HL-60/S4 treated with phorbol 12-myristate 13-acetate at 8.2 ng/mL for 4 days and 3 days (cell line): Measurements from ENCODE around the gene SPON1.
"Not testable (repeated sequence)": the region's sequence is repeated elsewhere in the genome, so short reads cannot be mapped to it uniquely, and the experiment has no call there.

ENCODE experiments used
- in situ Hi-C: fragments of 300-500 bp; cut with MboI; formaldehyde crosslinking; loops from 2 replicates; pipeline ENCODE4 v1.15.0; 2022; ENCODE audit warnings: low sequenced_read_pairs

SPON1 gene

DNA sequence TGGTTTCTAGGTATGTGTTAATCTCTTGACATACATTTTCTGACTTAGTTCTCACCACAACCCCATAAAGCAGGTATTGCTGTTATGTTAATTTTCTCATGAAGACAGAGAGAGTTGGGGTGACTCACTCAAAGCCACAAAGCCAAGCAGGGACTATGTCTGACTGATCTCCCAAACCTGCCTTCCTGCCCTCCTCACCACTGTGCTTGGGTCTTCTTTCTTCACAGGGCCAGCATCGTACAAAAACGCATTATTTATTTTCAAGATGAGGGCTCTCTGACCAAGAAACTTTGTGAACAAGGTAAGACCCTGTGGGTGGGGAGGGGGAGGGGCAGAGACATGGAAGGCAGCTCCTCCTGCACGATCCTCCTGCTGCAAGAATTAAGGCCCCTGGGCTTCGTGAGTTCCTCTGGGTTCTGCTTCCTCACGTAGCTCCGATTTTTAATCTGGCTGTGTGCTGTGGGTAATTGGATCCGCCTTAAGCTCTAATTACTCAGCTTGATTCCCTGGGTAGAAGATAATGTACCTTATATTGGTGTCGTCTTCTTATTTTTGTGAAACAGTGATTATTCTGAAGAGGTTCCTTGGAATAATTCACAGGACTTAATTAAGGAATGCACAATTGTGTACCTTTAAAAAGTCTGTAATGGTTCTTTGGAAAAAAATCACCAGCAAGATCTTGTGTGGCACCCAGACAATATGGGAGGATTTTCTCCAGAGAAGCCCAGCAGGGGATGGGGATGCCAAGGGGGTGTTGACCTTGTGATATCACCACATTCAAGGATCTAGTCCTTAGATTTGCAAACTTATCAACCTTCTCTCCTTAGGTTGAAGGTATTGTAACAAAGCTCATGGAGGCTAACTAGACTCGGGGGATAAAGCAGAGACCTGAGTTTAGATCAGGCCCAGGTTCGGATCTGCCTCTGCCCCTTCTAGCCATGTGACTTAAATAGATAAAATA is 112.9 kb downstream of the SPON1 start:
- in situ Hi-C loops: no loop called here

GRCh38 chr11:14079011-14079410 is 116.5 kb downstream of the SPON1 start:
- in situ Hi-C loops: no loop called here

DNA sequence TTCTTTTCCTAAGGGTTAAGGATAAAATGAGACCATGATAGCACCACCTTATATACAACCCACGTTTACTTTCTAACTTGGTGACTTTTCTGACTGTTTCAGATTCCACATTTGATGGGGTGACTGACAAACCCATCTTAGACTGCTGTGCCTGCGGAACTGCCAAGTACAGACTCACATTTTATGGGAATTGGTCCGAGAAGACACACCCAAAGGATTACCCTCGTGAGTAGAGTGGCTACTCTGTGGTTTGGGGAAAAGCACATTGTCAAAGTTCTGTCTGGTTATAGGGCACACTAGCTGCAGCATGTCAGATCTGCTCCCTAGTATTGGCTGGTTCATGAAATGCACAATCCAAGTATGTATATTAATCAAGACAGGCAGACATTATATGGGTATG is 117.3 kb downstream of the SPON1 start:
- in situ Hi-C loops: no loop called here

GRCh38 chr11:14081581-14082231 is 119.2 kb downstream of the SPON1 start:
- in situ Hi-C loops: no loop called here

DNA sequence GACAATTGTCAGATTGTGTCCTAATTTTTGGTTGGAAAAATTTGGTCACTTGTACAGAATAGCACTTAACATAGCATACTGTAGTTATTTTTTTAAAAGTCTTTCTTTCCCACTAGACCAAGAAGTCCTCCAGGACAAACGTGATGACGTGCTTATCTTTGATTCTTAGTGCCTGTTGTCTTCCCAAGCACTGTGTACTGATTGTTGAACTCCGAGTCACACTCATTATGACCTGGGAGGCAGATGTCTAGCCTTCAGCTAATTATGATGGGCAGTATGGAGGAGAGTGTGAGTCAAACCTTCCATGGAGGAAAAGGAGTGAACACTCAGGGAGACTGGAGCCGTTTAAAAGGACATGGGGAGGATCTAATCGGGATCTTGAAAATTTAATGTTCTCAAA is 119.8 kb downstream of the SPON1 start:
- in situ Hi-C loops: no loop called here

DNA sequence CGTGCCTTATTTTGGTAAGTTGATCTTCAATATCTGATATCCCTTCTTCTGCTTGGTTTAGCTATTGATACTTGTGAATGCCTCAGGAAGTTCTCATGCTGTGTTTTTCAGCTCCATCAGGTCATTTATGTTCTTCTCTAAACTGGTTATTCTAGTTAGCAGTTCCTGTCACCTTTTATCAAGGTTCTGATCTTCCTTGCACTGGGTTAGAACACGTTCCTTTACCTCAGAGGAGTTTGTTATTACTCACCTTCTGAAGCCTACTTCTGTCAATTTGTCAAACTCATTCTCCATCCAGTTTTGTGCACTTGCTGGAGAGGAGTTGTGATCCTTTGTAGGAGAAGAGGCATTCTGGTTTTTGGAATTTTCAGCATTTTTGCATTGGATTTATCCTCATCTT is 126.3 kb downstream of the SPON1 start:
- in situ Hi-C loops: not testable (repeated sequence)

DNA sequence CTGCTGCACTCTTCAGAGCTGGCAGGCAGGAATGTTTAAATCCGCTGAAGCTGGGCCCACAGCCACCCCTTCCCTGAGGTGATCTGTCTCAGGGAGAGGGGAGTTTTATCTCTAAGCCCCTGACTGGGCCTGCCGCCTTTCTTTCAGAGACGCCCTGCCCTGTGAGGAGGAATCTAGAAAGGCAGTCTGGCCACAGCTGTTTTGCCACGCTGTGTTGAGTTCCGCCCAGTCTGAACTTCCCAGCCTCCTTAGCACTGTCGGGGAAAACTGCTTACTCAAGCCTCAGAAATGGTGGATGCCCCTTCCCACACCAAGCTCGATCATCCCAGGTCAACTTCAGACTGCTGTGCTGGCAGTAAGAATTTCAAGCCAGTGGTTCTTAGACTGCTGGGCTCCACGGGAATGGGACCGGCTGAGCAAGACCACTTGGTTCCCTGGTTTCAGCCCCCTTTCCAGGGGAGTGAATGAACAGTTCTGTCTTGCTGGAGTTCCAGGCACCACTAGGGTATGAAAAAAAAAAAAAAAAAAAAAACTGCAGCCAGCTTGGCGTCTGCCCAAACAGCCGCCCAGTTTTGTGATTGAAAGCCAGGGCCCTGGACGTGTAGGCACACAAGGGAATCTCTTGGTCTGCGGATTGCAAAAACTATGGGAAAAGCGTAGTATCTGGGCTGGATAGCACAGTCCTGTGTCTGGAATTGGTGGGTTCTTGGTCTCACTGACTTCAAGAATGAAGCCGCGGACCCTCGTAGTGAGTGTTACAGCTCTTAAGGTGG is 127.4 kb downstream of the SPON1 start:
- in situ Hi-C loops: no loop called here

GRCh38 chr11:14090631-14091030 is 128.1 kb downstream of the SPON1 start:
- in situ Hi-C loops: not testable (repeated sequence)

GRCh38 chr11:14093065-14093464 is 130.5 kb downstream of the SPON1 start:
- in situ Hi-C loops: no loop called here

DNA sequence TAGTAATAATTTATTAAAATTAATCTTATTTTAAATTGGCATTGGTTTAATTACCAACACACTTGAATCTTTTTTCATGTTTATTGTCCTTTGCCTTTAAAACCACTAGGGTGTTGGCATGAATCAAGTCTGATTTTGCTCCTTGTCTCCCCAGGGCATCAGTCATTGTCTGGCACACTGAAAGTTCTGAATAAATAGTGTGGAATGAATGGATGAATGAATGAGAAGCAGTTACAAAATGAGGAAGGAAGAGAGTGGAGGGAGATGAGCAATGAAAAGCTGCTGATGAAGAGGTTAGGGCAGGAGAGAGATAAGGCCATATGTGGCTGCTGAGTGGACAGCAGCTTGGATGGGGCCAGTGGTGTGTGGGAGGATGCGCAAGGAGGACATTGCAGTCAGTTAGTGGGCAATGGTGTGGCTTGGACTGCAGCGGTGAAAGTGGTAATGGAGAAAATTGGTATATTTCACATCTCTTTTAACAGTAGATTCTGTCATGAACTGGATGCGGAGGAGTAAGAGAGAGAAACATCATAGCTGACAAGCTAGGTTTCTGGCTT is 132.0 kb downstream of the SPON1 start:
- in situ Hi-C loops: no loop called here

DNA sequence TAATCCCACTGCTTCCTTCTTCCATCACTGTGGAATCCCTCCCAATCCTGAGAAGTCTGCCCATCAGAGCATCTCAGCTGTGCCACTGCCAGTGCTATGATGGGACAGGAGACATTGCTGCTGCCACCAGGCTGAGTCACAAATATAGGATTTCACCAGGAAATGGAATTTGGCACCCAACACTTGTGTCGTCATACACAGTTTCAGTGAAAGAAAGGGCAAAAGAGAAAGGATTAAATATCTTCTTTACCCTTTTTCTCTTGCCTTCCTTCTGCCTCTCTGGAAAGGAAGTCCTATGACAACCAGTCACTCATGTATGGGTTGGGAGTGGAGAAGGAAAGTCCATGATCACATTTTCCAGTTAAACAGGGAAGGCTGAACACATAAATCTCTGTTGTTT is 133.4 kb downstream of the SPON1 start:
- in situ Hi-C loops: no loop called here

GRCh38 chr11:14096606-14097005 is 134.1 kb downstream of the SPON1 start:
- in situ Hi-C loops: no loop called here

GRCh38 chr11:14101388-14101787 is 138.9 kb downstream of the SPON1 start:
- in situ Hi-C loops: no loop called here

GRCh38 chr11:14102766-14103165 is 140.2 kb downstream of the SPON1 start:
- in situ Hi-C loops: no loop called here

GRCh38 chr11:14105446-14105845 is 142.9 kb downstream of the SPON1 start:
- in situ Hi-C loops: no loop called here

GRCh38 chr11:14106303-14107049 is 144.0 kb downstream of the SPON1 start:
- in situ Hi-C loops: no loop called here

DNA sequence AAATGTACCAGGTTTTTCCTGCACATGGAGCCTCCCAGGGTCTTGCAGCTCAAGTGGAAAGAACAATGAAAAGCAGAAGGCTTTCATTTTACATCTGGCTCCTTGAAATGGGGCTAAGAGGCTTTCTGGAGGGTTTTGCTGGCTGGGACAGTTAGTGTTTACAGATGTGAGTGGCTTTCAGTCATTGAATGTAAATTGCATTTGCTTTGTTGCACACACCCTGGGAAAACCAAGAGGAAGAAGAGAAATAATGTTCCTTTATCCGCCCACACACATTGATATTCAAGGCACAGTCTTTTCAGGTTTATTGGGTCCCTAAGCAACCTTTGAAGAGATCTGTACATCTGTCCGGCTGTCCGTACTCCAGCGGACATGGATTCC is 144.5 kb downstream of the SPON1 start:
- in situ Hi-C loops: no loop called here

DNA sequence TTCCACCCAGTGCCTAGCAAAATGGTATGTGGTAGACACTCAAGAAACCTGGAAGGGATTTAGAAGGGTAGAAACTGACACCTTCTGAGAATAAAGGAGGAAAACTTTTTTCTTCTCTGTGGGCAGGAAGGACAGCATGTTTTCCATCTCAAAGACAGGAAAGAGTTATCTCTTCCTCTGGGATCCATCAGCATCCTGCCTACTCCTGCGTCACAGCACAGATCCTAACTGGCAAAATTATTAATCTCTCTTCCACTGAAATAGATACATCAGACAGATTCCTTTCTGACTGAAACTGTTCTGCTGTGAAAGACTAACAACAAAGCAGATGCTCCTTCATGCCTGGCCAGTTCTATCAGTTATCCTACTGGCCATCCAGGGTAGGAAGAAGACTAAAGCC is 147.2 kb downstream of the SPON1 start:
- in situ Hi-C loops: no loop called here

GRCh38 chr11:14110629-14111028 is 148.1 kb downstream of the SPON1 start:
- in situ Hi-C loops: no loop called here

- in situ Hi-C loops: no loop called here
Measured at GRCh38 chr11:14111496-14111895, 149.0 kb downstream of the SPON1 start.
